HG03521 (cell line): ENCODE measurements around the gene FAM13A.

ENCODE experiments used
- ATAC-seq: cut with Tn5 transposase; IDR thresholded peaks from one replicate; pipeline ENCODE4 v1.9.1; 2021; ENCODE audit warnings: mild to moderate bottlenecking, moderate library complexity; ENCODE audit not compliant: unreplicated experiment

FAM13A gene

GRCh38 chr4:88754796-88755195 lies 302.2 kb downstream of the FAM13A start:
- no peak for ATAC-seq

GRCh38 chr4:88753658-88754571 lies 303.1 kb downstream of the FAM13A start:
- no peak for ATAC-seq

- no peak for ATAC-seq
Measured at GRCh38 chr4:88752754-88753153, 304.2 kb downstream of the FAM13A start.

GRCh38 chr4:88752076-88752463 lies 304.9 kb downstream of the FAM13A start:
- no peak for ATAC-seq

GRCh38 chr4:88751258-88752075 lies 305.5 kb downstream of the FAM13A start:
- no peak for ATAC-seq

GRCh38 chr4:88750369-88750768 lies 306.6 kb downstream of the FAM13A start:
- ATAC-seq: no peak

- no peak for ATAC-seq
Measured at GRCh38 chr4:88747351-88747750, 309.6 kb downstream of the FAM13A start.

- no peak for ATAC-seq
Measured at GRCh38 chr4:88746206-88746605, 310.8 kb downstream of the FAM13A start.

- ATAC-seq: no peak
Measured at GRCh38 chr4:88745581-88746163, 311.3 kb downstream of the FAM13A start.

- ATAC-seq: no peak
Measured at GRCh38 chr4:88745175-88745574, 311.8 kb downstream of the FAM13A start.

GRCh38 chr4:88744609-88745008 lies 312.4 kb downstream of the FAM13A start:
- no peak for ATAC-seq

GRCh38 chr4:88743696-88744095 lies 313.3 kb downstream of the FAM13A start:
- no peak for ATAC-seq

GRCh38 chr4:88742561-88742960 lies 314.4 kb downstream of the FAM13A start:
- ATAC-seq: no peak

GRCh38 chr4:88738180-88738579 lies 318.8 kb downstream of the FAM13A start:
- no peak for ATAC-seq

- peak; percentile 73 for ATAC-seq
Measured at GRCh38 chr4:88737307-88737941, 319.6 kb downstream of the FAM13A start.

- no peak for ATAC-seq
Measured at GRCh38 chr4:88736264-88736663, 320.7 kb downstream of the FAM13A start.

- ATAC-seq: no peak
Measured at GRCh38 chr4:88735564-88735963, 321.4 kb downstream of the FAM13A start.

GRCh38 chr4:88734403-88734949 lies 322.5 kb downstream of the FAM13A start:
- ATAC-seq: no peak

- no peak for ATAC-seq
Measured at GRCh38 chr4:88732714-88733368, 324.1 kb downstream of the FAM13A start.

- ATAC-seq: no peak
Measured at GRCh38 chr4:88731381-88731780, 325.6 kb downstream of the FAM13A start.
